ENCODE results near the gene LIF. TPM values are rescaled to one million over a fixed set of nuclear protein-coding genes. Genes with fewer than 3 reads are reported as not detected.
A peak's percentile ranks its signal among the peaks of the same experiment; 100 is the strongest.

LIF gene
- polyA plus RNA-seq, 6 donors from 2014 or later, result not detected

- no peak for ATAC-seq (ENCODE audit: low read depth in 2 of 2)
- Mint-ChIP-seq H3K4me3 (no peak overlapping the region), H3K4me1 (peaks cover 20 to 27% (median 26%) of the 10 kb centered on the region in 3 donors), H3K9me3 (no peaks in the 10 kb centered on the region), H3K27ac (peak overlapping the region in 1 of 6 donors; percentile 18), H3K36me3 (peaks cover 0 to 8% of the 10 kb centered on the region in 2 donors), H3K27me3 (peaks cover 28 to 40% (median 34%) of the 10 kb centered on the region in 3 donors)
- DNase-seq, result no peak
Measured at GRCh38 chr22:30250661-30251267, 4.2 kb upstream of the LIF start.

- peaks cover 0 to 8% of the 10 kb centered on the region in 2 donors for H3K36me3 Mint-ChIP-seq
- ATAC-seq (ENCODE audit: low read depth in 2 of 2) (no peak), DNase-seq (no peak)
- no peak overlapping the region for H3K4me3 Mint-ChIP-seq
- no peaks in the 10 kb centered on the region for H3K9me3 Mint-ChIP-seq
- peaks cover 22 to 26% (median 25%) of the 10 kb centered on the region in 3 donors for H3K4me1 Mint-ChIP-seq
- H3K27me3 Mint-ChIP-seq, result peaks cover 28 to 47% (median 41%) of the 10 kb centered on the region in 3 donors
- no peak overlapping the region for H3K27ac Mint-ChIP-seq
Measured at GRCh38 chr22:30250039-30250565, 3.5 kb upstream of the LIF start.

GRCh38 chr22:30249049-30250038, 2.8 kb upstream of the LIF start:
- peaks cover 28 to 55% (median 47%) of the 10 kb centered on the region in 3 donors for H3K27me3 Mint-ChIP-seq
- H3K27ac Mint-ChIP-seq, result no peak overlapping the region
- H3K36me3 Mint-ChIP-seq, result peaks cover 0 to 8% of the 10 kb centered on the region in 2 donors
- ATAC-seq (ENCODE audit: low read depth in 2 of 2), result no peak
- H3K9me3 Mint-ChIP-seq, result no peaks in the 10 kb centered on the region
- H3K4me1 Mint-ChIP-seq, result peaks cover 22 to 26% (median 25%) of the 10 kb centered on the region in 3 donors
- DNase-seq, result no peak
- peak overlapping the region in 1 of 8 donors; percentile 5 for H3K4me3 Mint-ChIP-seq

GRCh38 chr22:30248484-30248883, 1.9 kb upstream of the LIF start:
- H3K4me1 Mint-ChIP-seq, result peaks cover 22 to 26% (median 25%) of the 10 kb centered on the region in 3 donors
- H3K9me3 Mint-ChIP-seq, result no peaks in the 10 kb centered on the region
- peaks cover 0 to 8% of the 10 kb centered on the region in 2 donors for H3K36me3 Mint-ChIP-seq
- DNase-seq (no peak), ATAC-seq (ENCODE audit: low read depth in 2 of 2) (no peak)
- H3K4me3 Mint-ChIP-seq, result peak overlapping the region in 4 of 8 donors; percentile 10 to 89 (median 53)
- H3K27me3 Mint-ChIP-seq, result peaks cover 28 to 60% (median 47%) of the 10 kb centered on the region in 3 donors
- peak overlapping the region in 1 of 6 donors; percentile 17 for H3K27ac Mint-ChIP-seq

GRCh38 chr22:30247974-30248373, 1.4 kb upstream of the LIF start:
- no peak for DNase-seq
- Mint-ChIP-seq H3K36me3 (peaks cover 0 to 8% of the 10 kb centered on the region in 2 donors), H3K9me3 (no peaks in the 10 kb centered on the region), H3K27ac (peak overlapping the region in 1 of 6 donors; percentile 17), H3K4me3 (peak overlapping the region in 4 of 8 donors; percentile 10 to 73 (median 28)), H3K4me1 (peaks cover 22 to 26% (median 24%) of the 10 kb centered on the region in 3 donors), H3K27me3 (peaks cover 28 to 60% (median 47%) of the 10 kb centered on the region in 3 donors)
- no peak for ATAC-seq (ENCODE audit: low read depth in 2 of 2)

GRCh38 chr22:30247561-30247960, 1.0 kb upstream of the LIF start:
- Mint-ChIP-seq H3K27me3 (peaks cover 28 to 60% (median 47%) of the 10 kb centered on the region in 3 donors), H3K4me3 (peak overlapping the region in 1 of 8 donors; percentile 13), H3K36me3 (peaks cover 0 to 8% of the 10 kb centered on the region in 2 donors), H3K9me3 (no peaks in the 10 kb centered on the region), H3K4me1 (peaks cover 20 to 26% (median 22%) of the 10 kb centered on the region in 3 donors), H3K27ac (no peak overlapping the region)
- ATAC-seq (ENCODE audit: low read depth in 2 of 2) (no peak), DNase-seq (no peak)

GRCh38 chr22:30246814-30247376, 336 bp upstream of the LIF start:
- Mint-ChIP-seq H3K27ac (no peak overlapping the region), H3K4me1 (peaks cover 19 to 26% (median 22%) of the 10 kb centered on the region in 3 donors), H3K27me3 (peaks cover 28 to 60% (median 47%) of the 10 kb centered on the region in 3 donors), H3K9me3 (no peaks in the 10 kb centered on the region), H3K4me3 (peak overlapping the region in 5 of 8 donors; percentile 19 to 79 (median 66)), H3K36me3 (peaks cover 0 to 8% of the 10 kb centered on the region in 2 donors)
- ATAC-seq (ENCODE audit: low read depth in 2 of 2) (no peak), DNase-seq (no peak)

GRCh38 chr22:30245181-30245984, 1.2 kb downstream of the LIF start:
- Mint-ChIP-seq H3K9me3 (no peaks in the 10 kb centered on the region), H3K27ac (no peak overlapping the region), H3K36me3 (peaks cover 0 to 8% of the 10 kb centered on the region in 2 donors), H3K4me3 (peak overlapping the region in 6 of 8 donors; percentile 63 to 82 (median 76)), H3K27me3 (peaks cover 28 to 60% (median 47%) of the 10 kb centered on the region in 3 donors), H3K4me1 (peaks cover 27 to 36% (median 29%) of the 10 kb centered on the region in 3 donors)
- DNase-seq (no peak), ATAC-seq (ENCODE audit: low read depth in 2 of 2) (no peak)

- Mint-ChIP-seq H3K9me3 (no peaks in the 10 kb centered on the region), H3K27me3 (peaks cover 25 to 58% (median 47%) of the 10 kb centered on the region in 3 donors), H3K27ac (no peak overlapping the region), H3K36me3 (peaks cover 0 to 8% of the 10 kb centered on the region in 2 donors), H3K4me1 (peaks cover 27 to 36% (median 29%) of the 10 kb centered on the region in 3 donors), H3K4me3 (peak overlapping the region in 3 of 8 donors; percentile 48 to 70 (median 69))
- DNase-seq (no peak), ATAC-seq (ENCODE audit: low read depth in 2 of 2) (no peak)
Measured at GRCh38 chr22:30244641-30245040, 1.9 kb downstream of the LIF start.

- H3K9me3 Mint-ChIP-seq, result no peaks in the 10 kb centered on the region
- H3K27me3 Mint-ChIP-seq, result peaks cover 23 to 52% (median 46%) of the 10 kb centered on the region in 3 donors
- H3K4me1 Mint-ChIP-seq, result peaks cover 27 to 36% (median 29%) of the 10 kb centered on the region in 3 donors
- peaks cover 0 to 8% of the 10 kb centered on the region in 2 donors for H3K36me3 Mint-ChIP-seq
- DNase-seq, result no peak
- no peak for ATAC-seq (ENCODE audit: low read depth in 2 of 2)
- no peak overlapping the region for H3K27ac Mint-ChIP-seq
- no peak overlapping the region for H3K4me3 Mint-ChIP-seq
Measured at GRCh38 chr22:30244066-30244465, 2.5 kb downstream of the LIF start.

GRCh38 chr22:30243661-30244060, 2.9 kb downstream of the LIF start:
- ATAC-seq (ENCODE audit: low read depth in 2 of 2), result no peak
- H3K36me3 Mint-ChIP-seq, result peaks cover 0 to 8% of the 10 kb centered on the region in 2 donors
- no peak overlapping the region for H3K4me3 Mint-ChIP-seq

More at GRCh38 chr22:30243661-30244060, 2.9 kb downstream of the LIF start:
- no peak overlapping the region for H3K27ac Mint-ChIP-seq
- H3K9me3 Mint-ChIP-seq, result no peaks in the 10 kb centered on the region
- DNase-seq, result no peak
- H3K27me3 Mint-ChIP-seq, result peaks cover 21 to 48% (median 42%) of the 10 kb centered on the region in 3 donors
- peaks cover 24 to 35% (median 29%) of the 10 kb centered on the region in 3 donors for H3K4me1 Mint-ChIP-seq

All from naive B cell (primary cell).